ENCODE results near the gene KCNAB1. TPM values are rescaled to one million over a fixed set of nuclear protein-coding genes. Genes with fewer than 3 reads are reported as not detected.
A peak's percentile ranks its signal among the peaks of the same experiment; 100 is the strongest.
"Not testable (repeated sequence)": the region's sequence is repeated elsewhere in the genome, so short reads cannot be mapped to it uniquely, and the experiment has no call there.

The KCNAB1 gene
- total RNA-seq, 1 experiment from 2014 or later, result 1.0 TPM

DNA sequence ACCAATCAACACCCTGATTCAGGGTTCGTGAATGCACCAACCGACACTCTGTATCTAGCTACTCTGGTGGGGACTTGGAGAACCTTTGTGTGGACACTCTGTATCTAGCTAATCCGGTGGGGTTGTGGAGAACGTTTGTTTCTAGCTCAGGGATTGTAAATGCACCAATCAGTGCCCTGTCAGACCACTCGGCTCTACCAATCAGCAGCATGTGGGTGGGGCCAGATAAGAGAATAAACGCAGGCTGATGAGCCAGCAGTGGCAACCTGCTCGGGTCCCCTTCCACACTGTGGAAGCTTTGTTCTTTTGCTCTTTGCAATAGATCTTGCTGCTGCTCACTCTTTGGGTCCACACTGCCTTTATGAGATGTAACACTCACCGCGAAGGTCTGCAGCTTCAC lies 20.4 kb upstream of the KCNAB1 start:
- H3K4me3 Mint-ChIP-seq; H3K27ac Mint-ChIP-seq; H3K4me1 Mint-ChIP-seq; DNase-seq (ENCODE audit: low spot score); H3K36me3 Mint-ChIP-seq; POLR2A ChIA-PET; H3K27me3 Mint-ChIP-seq (ENCODE audit: low read depth); CTCF ChIA-PET; ATAC-seq: not testable (repeated sequence)
- H3K9me3 Mint-ChIP-seq, result peaks cover 17% of the 10 kb centered on the region

DNA sequence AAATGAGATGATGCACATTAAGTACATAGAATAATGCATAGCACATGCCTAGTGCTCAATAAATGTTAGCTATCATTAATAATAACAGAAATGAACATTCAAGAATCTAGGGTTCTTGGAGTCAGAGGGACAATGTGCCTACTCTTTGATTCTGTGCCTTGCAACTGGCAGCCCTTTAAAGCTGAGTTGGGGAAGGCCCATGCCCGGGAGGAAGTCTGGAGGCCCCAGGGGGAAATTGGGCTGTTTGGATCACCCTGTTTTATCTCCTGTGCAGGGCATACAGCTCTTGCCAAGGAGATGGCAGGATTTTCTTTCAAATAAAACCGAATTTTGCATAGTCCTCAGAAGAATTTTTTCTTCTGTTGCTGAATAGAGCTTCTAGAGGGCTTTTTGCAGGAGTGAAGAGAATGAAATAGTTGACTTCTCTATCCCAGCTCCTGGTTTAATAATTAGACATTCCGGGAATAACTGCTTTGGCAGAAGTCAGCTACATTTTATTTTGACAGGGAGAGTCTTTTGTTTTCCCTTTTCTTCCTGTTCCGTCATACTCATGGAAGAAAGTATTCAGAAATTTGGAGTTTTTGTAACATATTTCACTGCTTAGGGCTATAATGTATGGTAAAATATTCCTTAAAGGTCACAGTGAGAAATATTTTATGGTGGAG lies 18.0 kb upstream of the KCNAB1 start:
- H3K4me1 Mint-ChIP-seq, result peaks cover 12% of the 10 kb centered on the region; the same call in 1 of the 2 replicates
- H3K27me3 Mint-ChIP-seq (ENCODE audit: low read depth), result peaks cover 3% of the 10 kb centered on the region; the same call in 1 of the 2 replicates
- H3K9me3 Mint-ChIP-seq, result peaks cover 11% of the 10 kb centered on the region; the same call in 1 of the 2 replicates
- TF ChIP-seq, protein P1, sequence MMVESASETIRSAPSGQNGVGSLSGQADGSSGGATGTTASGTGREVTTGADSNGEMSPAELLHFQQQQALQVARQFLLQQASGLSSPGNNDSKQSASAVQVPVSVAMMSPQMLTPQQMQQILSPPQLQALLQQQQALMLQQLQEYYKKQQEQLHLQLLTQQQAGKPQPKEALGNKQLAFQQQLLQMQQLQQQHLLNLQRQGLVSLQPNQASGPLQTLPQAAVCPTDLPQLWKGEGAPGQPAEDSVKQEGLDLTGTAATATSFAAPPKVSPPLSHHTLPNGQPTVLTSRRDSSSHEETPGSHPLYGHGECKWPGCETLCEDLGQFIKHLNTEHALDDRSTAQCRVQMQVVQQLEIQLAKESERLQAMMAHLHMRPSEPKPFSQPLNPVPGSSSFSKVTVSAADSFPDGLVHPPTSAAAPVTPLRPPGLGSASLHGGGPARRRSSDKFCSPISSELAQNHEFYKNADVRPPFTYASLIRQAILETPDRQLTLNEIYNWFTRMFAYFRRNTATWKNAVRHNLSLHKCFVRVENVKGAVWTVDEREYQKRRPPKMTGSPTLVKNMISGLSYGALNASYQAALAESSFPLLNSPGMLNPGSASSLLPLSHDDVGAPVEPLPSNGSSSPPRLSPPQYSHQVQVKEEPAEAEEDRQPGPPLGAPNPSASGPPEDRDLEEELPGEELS (CRISPR knock-in tag; IDR thresholded peaks at IDR 0.05), result no peak
- TF ChIP-seq JUN (CRISPR knock-in tag; IDR thresholded peaks at IDR 0.05), result no peak
- no peak for TF ChIP-seq ZNF317 (CRISPR knock-in tag; IDR thresholded peaks at IDR 0.05; ENCODE audit: borderline replicate concordance, low read depth)
- TF ChIP-seq TCF7 (CRISPR knock-in tag; IDR thresholded peaks at IDR 0.05; ENCODE audit: low read depth), result no peak
- TF ChIP-seq, protein P2, sequence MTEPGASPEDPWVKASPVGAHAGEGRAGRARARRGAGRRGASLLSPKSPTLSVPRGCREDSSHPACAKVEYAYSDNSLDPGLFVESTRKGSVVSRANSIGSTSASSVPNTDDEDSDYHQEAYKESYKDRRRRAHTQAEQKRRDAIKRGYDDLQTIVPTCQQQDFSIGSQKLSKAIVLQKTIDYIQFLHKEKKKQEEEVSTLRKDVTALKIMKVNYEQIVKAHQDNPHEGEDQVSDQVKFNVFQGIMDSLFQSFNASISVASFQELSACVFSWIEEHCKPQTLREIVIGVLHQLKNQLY (CRISPR knock-in tag; IDR thresholded peaks at IDR 0.05), result no peak
- no peak for TF ChIP-seq ZNF138 (CRISPR knock-in tag; conservative IDR thresholded peaks at IDR 0.05)
- TF ChIP-seq, protein P3, sequence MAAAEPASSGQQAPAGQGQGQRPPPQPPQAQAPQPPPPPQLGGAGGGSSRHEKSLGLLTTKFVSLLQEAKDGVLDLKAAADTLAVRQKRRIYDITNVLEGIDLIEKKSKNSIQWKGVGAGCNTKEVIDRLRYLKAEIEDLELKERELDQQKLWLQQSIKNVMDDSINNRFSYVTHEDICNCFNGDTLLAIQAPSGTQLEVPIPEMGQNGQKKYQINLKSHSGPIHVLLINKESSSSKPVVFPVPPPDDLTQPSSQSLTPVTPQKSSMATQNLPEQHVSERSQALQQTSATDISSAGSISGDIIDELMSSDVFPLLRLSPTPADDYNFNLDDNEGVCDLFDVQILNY (CRISPR knock-in tag; IDR thresholded peaks at IDR 0.05), result no peak
- TF ChIP-seq, protein P4, sequence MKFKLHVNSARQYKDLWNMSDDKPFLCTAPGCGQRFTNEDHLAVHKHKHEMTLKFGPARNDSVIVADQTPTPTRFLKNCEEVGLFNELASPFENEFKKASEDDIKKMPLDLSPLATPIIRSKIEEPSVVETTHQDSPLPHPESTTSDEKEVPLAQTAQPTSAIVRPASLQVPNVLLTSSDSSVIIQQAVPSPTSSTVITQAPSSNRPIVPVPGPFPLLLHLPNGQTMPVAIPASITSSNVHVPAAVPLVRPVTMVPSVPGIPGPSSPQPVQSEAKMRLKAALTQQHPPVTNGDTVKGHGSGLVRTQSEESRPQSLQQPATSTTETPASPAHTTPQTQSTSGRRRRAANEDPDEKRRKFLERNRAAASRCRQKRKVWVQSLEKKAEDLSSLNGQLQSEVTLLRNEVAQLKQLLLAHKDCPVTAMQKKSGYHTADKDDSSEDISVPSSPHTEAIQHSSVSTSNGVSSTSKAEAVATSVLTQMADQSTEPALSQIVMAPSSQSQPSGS (CRISPR knock-in tag; IDR thresholded peaks at IDR 0.05; ENCODE audit: borderline replicate concordance, low read depth), result no peak
- TF ChIP-seq ZNF121 (CRISPR knock-in tag; IDR thresholded peaks at IDR 0.05), result no peak
- CTCF ChIA-PET, result interaction anchor here (0.7 kb wide), 1 partner anchor 20 kb away, joined by 3 read pairs; no protein-coding TSS in a partner anchor
- ATAC-seq (no peak), DNase-seq (ENCODE audit: low spot score) (no peak)
- no peak overlapping the region for H3K4me3 Mint-ChIP-seq
- POLR2A ChIA-PET, result no interaction called here
- H3K36me3 Mint-ChIP-seq, result no peaks in the 10 kb centered on the region
- no peak overlapping the region for H3K27ac Mint-ChIP-seq

DNA sequence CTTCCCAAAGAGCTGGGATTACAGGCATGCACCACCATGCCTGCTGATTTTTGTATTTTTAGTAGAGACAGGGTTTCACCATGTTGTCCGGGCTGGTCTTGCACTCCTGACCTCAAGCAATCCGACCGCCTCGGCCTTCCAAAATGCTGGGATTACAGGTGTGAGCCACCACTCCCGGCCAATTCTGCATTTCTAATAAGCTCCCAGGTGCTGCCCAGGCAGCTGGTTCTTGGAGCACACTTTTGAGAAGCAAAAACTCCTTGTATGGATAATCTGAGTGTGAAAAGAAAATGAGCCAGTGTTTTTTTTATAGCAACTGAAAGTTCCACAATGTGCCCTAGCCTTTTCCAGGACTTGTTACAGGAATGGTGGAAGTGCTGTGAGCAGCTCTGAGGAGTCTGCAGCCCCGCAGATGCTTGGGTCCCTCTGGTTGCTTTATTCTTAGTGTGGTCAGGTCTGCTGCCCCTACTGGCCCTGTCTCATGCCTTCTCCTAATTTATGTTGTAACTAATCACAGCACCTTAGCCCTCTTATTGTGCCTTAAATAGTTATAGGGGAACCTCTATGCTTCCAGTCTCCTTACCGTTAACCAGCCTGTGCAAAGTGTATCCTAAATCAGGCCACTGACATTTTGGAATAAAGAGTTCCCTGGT lies 13.5 kb upstream of the KCNAB1 start:
- ATAC-seq (peak; percentile 97), DNase-seq (ENCODE audit: low spot score) (peak; percentile 17)
- H3K4me3 Mint-ChIP-seq, result no peak overlapping the region
- no peak overlapping the region for H3K27ac Mint-ChIP-seq
- ChIA-PET CTCF (interaction anchor here (0.6 to 1.3 kb wide), 8 partner anchors 11 to 96 kb away, joined by 3 to 8 read pairs (median 4); partner anchors contain the start of gene KCNAB1), POLR2A (interaction anchor here (1.0 kb wide), 1 partner anchor 448 kb away, joined by 3 read pairs; the partner anchor contains the start of gene SSR3)
- no peaks in the 10 kb centered on the region for H3K9me3 Mint-ChIP-seq
- H3K4me1 Mint-ChIP-seq, result peaks cover 12% of the 10 kb centered on the region; the same call in 1 of the 2 replicates
- TF ChIP-seq ZNF138 (CRISPR knock-in tag; conservative IDR thresholded peaks at IDR 0.05) (no peak), TEAD1 (CRISPR knock-in tag; IDR thresholded peaks at IDR 0.05) (no peak), TEAD4 (CRISPR knock-in tag; IDR thresholded peaks at IDR 0.05) (no peak), FOXJ3 (CRISPR knock-in tag; IDR thresholded peaks at IDR 0.05; ENCODE audit: borderline replicate concordance) (no peak)
- TF ChIP-seq, protein P5, sequence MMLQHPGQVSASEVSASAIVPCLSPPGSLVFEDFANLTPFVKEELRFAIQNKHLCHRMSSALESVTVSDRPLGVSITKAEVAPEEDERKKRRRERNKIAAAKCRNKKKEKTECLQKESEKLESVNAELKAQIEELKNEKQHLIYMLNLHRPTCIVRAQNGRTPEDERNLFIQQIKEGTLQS (CRISPR knock-in tag; conservative IDR thresholded peaks at IDR 0.05), result no peak
- TF ChIP-seq, protein P6, sequence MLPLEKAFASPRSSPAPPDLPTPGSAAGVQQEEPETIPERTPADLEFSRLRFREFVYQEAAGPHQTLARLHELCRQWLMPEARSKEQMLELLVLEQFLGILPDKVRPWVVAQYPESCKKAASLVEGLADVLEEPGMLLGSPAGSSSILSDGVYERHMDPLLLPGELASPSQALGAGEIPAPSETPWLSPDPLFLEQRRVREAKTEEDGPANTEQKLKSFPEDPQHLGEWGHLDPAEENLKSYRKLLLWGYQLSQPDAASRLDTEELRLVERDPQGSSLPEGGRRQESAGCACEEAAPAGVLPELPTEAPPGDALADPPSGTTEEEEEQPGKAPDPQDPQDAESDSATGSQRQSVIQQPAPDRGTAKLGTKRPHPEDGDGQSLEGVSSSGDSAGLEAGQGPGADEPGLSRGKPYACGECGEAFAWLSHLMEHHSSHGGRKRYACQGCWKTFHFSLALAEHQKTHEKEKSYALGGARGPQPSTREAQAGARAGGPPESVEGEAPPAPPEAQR (CRISPR knock-in tag; IDR thresholded peaks at IDR 0.05), result no peak
- TF ChIP-seq, protein P4 (CRISPR knock-in tag; IDR thresholded peaks at IDR 0.05; ENCODE audit: borderline replicate concordance, low read depth), result no peak
- no peaks in the 10 kb centered on the region for H3K27me3 Mint-ChIP-seq (ENCODE audit: low read depth)
- H3K36me3 Mint-ChIP-seq, result no peaks in the 10 kb centered on the region

Data from WTC11 (cell line).